Activated CD4-positive, alpha-beta T cell treated with anti-CD3 and anti-CD28 coated beads, Interleukin-2, amount 10 ng/mL, durations not matched to agents 7 days and 5 days (primary cell): ENCODE measurements around the gene UCK2. TPM values are rescaled to one million over a fixed set of nuclear protein-coding genes. Genes with fewer than 3 reads are reported as not detected.

Experiments used
- CTCF ChIA-PET: fragments of 350-600 bp; sonication (Branson Sonifier 250); formaldehyde crosslinking; loops from one replicate; lab custom pipeline; 2021; ENCODE audit warnings: antibody characterized with exemption; lab: Charles Lee
- POLR2A ChIA-PET: fragments of 350-600 bp; sonication (Branson Sonifier 250); formaldehyde crosslinking; loops from one replicate; lab custom pipeline; 2021; ENCODE audit warnings: antibody characterized with exemption; lab: Charles Lee
- DNase-seq: peaks from one replicate; pipeline ENCODE4 v3.0.0-alpha.2; 2020
- H3K27ac Mint-ChIP-seq: one replicate; pipeline ENCODE4 v1.8.0; 2021; ENCODE audit warnings: mild to moderate bottlenecking, moderate library complexity, mixed read lengths
- H3K27me3 Mint-ChIP-seq: one replicate; pipeline ENCODE4 v1.8.0; 2021; ENCODE audit warnings: mixed read lengths
- H3K36me3 Mint-ChIP-seq: one replicate; pipeline ENCODE4 v1.8.0; 2021; ENCODE audit warnings: low read depth, mixed read lengths
- H3K4me1 Mint-ChIP-seq: one replicate; pipeline ENCODE4 v1.8.0; 2021; ENCODE audit warnings: mixed read lengths
- H3K4me3 Mint-ChIP-seq: one replicate; pipeline ENCODE4 v1.8.0; 2021; ENCODE audit warnings: mild to moderate bottlenecking, moderate library complexity, mixed read lengths
- H3K9me3 Mint-ChIP-seq: one replicate; pipeline ENCODE4 v1.8.0; 2021; ENCODE audit warnings: mixed read lengths
- total RNA-seq, 2 experiments: library from RNA; stranded (reverse); gene quantifications; one replicate each; pipeline ENCODE4 v1.2.3, GENCODE V29; 2021

The UCK2 gene
- total RNA-seq, 2 experiments from 2014 or later: 22.4 to 23.7 TPM

DNA sequence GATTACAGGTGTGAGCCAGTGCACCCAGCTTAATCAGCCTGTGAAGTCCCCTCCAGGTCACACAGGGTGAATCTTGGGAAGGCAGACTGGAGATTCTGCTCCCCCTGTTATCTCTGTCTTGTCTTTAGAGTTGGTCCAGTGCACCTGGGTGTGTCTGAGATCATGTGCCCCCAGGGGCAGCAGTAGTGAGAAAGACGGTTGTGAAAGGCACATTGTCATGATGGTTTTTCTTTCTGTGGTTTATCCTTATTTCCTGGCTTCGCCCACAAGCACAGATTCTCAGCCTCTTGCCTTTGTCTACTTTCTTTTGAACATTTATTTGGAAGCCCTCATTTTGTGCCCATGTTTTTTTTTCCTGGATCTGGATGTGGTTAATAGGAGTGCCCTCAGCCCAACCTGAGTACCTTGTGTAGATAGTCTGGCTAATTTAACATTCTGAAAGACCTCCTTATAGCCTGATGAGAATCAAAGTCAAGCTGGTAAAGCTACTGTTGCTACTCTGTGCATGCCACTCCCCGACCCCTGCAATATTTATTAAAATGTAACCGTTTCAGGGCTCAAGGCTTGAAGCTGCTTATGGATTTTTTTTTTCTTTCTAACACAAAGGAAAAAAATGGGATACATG, 23.7 kb downstream of the UCK2 start:
- Mint-ChIP-seq H3K27me3 (no peaks in the 10 kb centered on the region), H3K9me3 (peaks cover 2% of the 10 kb centered on the region), H3K4me1 (peaks cover 60% of the 10 kb centered on the region), H3K4me3 (peak overlapping the region; percentile 51), H3K36me3 (peaks cover 15% of the 10 kb centered on the region), H3K27ac (peak overlapping the region; percentile 47)
- CTCF ChIA-PET: interaction anchor here (0.7 kb wide), 2 partner anchors 52 to 1684 kb away, joined by 3 read pairs; no protein-coding TSS in a partner anchor
- POLR2A ChIA-PET: interaction anchor here (0.6 to 1.1 kb wide), 2 partner anchors 12 to 20 kb away, joined by 3 read pairs; no protein-coding TSS in a partner anchor
- peak; percentile 17 for DNase-seq

DNA sequence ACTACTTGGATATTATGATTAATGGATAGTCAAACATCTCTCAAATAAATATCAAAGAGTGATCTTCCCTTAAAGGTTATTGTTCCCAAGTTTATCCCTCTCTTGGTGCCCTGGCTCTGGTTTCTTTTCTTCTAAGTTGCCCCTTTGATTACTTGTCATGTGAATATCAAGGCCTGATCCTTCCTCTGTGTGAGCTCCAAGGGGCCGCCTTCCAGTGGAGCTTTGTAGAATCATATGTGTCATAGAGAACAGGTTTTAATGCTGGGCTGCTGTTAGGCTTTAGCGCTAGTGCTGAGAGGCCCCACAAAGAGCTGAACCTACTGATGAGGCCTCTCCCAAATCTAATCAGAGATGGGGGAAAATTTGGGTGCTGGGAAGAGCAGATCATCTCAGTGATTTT, 25.5 kb downstream of the UCK2 start:
- Mint-ChIP-seq H3K4me3 (no peak overlapping the region), H3K27me3 (no peaks in the 10 kb centered on the region), H3K4me1 (peaks cover 61% of the 10 kb centered on the region), H3K36me3 (peaks cover 13% of the 10 kb centered on the region), H3K27ac (no peak overlapping the region), H3K9me3 (peaks cover 2% of the 10 kb centered on the region)
- ChIA-PET POLR2A (no interaction called here), CTCF (no interaction called here)
- DNase-seq: no peak

DNA sequence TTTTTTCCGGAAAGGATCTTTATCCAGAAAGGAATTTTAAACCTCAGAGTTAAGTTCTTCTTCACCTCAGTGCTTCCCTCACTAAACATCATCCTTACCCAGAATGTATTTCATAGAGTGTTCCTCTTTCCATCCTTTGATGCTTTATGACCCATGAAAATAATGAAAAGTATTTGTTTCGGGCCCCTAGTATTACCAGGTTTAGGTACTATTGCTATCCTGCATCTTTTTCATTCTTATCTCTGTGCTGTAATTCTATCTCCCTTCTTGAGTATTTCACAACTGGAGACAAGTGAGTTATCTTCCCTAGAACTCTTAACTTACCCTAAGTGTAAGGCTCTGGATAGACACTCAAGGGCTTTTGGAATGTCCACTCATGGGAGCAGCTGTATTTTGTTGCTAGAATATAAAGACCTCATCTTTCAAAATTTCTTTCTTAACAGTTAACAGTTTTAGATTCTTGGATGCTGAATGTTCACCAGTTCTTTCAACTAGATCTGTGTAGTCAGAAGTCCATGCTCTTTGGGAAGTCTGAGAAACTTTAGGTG, 26.2 kb downstream of the UCK2 start:
- CTCF ChIA-PET: no interaction called here
- peaks cover 11% of the 10 kb centered on the region for H3K36me3 Mint-ChIP-seq
- no peak overlapping the region for H3K4me3 Mint-ChIP-seq
- H3K27ac Mint-ChIP-seq: no peak overlapping the region
- no peak for DNase-seq
- peaks cover 61% of the 10 kb centered on the region for H3K4me1 Mint-ChIP-seq
- POLR2A ChIA-PET: no interaction called here
- peaks cover 2% of the 10 kb centered on the region for H3K9me3 Mint-ChIP-seq
- H3K27me3 Mint-ChIP-seq: no peaks in the 10 kb centered on the region

DNA sequence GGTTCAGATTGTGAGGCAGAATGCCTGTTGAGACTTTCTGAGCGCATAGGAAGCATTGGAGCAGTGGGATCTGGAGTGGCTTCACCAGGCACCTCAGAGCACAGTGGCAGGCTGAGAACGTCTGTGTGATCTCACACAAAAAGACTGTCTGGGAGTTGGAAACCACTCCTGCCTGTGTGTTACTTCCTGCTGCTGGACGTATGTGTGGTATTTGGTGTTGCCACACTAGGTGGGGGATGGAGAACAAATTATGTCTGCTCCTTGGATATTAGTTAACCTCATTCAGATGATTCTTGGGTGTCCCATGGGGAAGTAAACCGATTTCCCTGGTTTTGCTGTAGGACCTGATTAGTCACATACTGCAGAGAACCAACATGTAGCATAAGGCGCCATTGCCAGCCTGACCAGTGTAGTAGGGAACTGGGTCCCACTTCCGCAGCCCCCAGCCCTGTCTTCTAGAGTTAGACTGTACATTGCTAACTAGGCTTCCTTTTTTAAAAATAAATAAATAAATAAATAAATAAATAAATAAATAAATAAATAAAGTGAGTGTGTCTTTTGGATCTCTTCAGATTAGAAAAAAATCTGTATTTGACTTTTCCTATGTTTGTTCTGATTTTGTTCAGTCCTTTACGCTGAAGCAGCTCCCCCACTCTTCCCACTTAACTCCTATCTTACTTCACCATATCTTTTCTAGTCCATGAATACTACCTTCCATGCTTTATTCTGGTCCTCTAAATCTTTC, 26.9 kb downstream of the UCK2 start:
- H3K27ac Mint-ChIP-seq: no peak overlapping the region
- H3K27me3 Mint-ChIP-seq: no peaks in the 10 kb centered on the region
- H3K4me1 Mint-ChIP-seq: peaks cover 56% of the 10 kb centered on the region
- DNase-seq: no peak
- POLR2A ChIA-PET: no interaction called here
- peaks cover 8% of the 10 kb centered on the region for H3K36me3 Mint-ChIP-seq
- H3K4me3 Mint-ChIP-seq: no peak overlapping the region
- CTCF ChIA-PET: interaction anchor here (0.8 kb wide), 1 partner anchor 11 kb away, joined by 4 read pairs; no protein-coding TSS in a partner anchor
- no peaks in the 10 kb centered on the region for H3K9me3 Mint-ChIP-seq

DNA sequence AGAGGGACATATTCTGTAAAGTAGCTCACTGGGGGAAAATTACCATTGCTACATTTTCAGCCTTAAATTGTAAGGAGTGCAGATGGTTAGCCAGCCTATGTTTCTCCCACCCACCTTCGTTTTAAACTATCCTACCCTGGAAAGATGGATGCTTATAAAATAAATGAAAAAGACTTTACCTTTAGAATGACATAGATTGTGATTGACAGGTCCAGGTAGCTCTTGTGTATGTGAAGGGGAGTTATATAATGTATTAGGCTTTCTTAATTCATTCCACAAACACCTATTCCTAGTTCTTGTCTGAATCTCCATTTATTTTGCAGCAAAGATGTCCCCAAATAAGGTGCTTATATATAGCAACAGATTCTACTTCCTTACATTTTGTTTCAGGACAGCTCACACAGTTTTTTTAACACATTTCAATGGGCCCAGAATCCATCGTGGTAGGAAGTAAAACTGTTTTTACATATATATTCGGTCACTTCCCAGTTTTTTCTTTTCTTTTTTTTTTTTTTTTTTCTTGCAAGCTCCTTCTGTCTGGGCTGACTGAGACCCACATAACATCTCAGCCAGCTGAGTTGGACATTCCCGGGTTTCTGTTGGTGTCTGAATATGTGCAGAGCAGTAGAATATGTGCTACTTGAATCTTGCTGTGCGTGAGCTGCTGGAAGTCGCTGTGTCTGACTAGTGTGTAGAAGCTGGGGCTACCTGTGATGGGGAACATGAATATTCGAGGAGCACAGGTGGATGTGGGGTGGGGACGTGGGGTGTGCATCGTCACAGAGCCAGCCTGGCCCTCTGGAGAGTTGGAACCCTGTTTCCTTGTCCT, 27.8 kb downstream of the UCK2 start:
- H3K4me1 Mint-ChIP-seq: peaks cover 59% of the 10 kb centered on the region
- H3K36me3 Mint-ChIP-seq: peaks cover 8% of the 10 kb centered on the region
- no peak for DNase-seq
- ChIA-PET POLR2A (no interaction called here), CTCF (interaction anchor here (0.6 to 1.7 kb wide), 4 partner anchors 10 to 1377 kb away, joined by 3 to 10 read pairs (median 4); no protein-coding TSS in a partner anchor)
- H3K4me3 Mint-ChIP-seq: no peak overlapping the region
- no peaks in the 10 kb centered on the region for H3K27me3 Mint-ChIP-seq
- no peaks in the 10 kb centered on the region for H3K9me3 Mint-ChIP-seq
- H3K27ac Mint-ChIP-seq: no peak overlapping the region

DNA sequence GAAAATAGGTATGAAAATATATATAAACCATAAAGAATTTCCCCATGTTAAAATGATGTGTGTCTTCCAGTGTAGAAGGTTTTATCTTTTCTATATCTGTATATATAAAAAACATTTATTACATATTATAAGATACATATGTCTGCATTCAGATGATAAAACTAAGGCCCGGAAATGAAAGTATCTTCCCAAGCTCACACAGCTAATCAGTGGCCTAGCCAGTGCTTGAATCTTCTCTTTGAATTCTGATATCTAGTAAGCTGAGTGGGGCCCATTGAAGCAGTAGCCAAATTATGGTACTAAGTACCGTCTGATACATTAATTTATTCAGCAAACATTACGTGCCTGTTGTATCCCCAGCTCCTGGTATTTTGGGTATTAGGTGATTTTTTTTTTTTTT, 28.6 kb downstream of the UCK2 start:
- no peak for DNase-seq
- ChIA-PET CTCF (interaction anchor here (0.6 to 1.7 kb wide), 5 partner anchors 11 to 1376 kb away, joined by 3 to 10 read pairs (median 4); no protein-coding TSS in a partner anchor), POLR2A (no interaction called here)
- H3K4me3 Mint-ChIP-seq: no peak overlapping the region
- no peaks in the 10 kb centered on the region for H3K27me3 Mint-ChIP-seq
- H3K36me3 Mint-ChIP-seq: peaks cover 7% of the 10 kb centered on the region
- no peaks in the 10 kb centered on the region for H3K9me3 Mint-ChIP-seq
- H3K27ac Mint-ChIP-seq: no peak overlapping the region
- peaks cover 58% of the 10 kb centered on the region for H3K4me1 Mint-ChIP-seq

DNA sequence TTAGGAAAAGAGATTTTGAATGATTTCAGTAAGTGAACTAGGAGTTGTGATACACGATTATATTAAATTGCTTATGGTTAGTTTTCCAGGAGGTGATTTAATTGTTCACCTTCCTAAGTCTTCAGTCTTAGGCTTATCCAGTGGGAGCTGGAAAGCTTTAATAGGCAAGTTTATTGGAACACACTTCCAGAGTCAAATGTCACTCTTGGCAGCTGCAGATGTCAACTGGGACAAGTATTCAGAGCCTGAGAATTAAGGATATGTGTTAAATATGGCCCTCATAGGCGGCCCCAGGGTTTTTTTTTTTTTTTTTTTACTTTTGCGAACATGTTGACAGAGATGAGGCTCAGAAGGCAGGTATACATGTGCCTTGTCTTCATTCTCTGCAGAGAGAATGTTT, 29.2 kb downstream of the UCK2 start:
- POLR2A ChIA-PET: no interaction called here
- Mint-ChIP-seq H3K4me3 (no peak overlapping the region), H3K27ac (no peak overlapping the region), H3K9me3 (no peaks in the 10 kb centered on the region), H3K4me1 (peaks cover 52% of the 10 kb centered on the region), H3K27me3 (no peaks in the 10 kb centered on the region), H3K36me3 (peaks cover 5% of the 10 kb centered on the region)
- DNase-seq: no peak
- CTCF ChIA-PET: interaction anchor here (0.6 to 1.7 kb wide), 3 partner anchors 12 to 21 kb away, joined by 4 to 10 read pairs (median 5); no protein-coding TSS in a partner anchor

DNA sequence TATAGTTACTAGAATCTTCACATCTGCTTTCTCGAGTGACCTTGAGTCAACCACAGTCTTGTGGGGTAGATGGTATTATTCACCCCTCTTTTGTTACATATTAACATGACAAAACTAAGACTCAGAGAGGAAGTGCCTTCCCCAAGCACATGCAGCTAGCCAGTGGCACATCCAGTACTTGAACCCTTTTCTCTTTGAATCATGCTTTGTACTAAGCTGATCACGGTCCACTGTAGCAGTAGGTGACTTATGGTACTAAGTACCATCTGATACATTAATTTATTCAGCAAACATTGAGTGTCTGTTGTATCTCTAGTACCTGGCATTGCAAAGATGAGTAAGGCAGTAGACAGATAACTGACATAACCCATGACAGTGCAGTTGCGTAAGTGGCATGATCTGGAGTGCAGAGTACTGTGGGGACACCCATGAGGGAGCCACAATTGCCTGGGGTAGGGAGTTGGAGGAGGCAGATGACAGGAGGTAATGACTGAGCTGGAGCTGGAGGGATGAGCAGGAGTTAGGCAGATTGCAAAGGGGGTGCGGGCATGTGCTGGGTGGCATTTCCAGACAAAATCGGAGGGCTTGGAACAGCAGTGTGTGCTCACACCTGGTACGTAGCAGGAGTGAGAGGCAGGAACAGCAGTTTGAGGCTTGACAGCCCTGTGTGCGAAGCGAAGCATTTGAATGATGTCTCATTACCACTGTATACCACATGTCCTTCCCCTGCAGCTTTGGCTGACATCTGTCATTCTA, 29.8 kb downstream of the UCK2 start:
- H3K4me3 Mint-ChIP-seq: no peak overlapping the region
- CTCF ChIA-PET: no interaction called here

DNA sequence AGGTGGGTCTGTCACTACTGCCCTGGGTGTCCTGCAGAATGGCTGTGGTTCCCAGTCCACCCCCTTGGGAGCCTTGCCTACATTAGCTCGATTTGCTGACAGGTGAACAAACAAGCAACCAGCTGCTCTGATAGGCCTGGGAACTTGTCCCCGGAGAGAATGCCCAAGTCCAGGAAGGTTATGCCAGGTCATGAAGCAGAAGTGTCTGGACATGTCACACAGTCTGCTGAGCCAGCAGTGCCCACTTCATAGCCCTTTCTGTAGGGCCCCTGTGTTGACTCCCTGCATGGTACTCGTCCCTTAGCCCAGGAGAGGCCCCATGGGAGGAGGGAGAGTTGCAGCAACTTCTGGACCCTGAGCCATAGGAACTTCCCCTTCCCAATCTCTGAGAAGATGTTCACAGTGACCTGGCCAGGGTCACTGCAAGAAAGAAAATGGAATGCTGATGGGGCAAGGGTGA, 31.0 kb downstream of the UCK2 start:
- DNase-seq: no peak
- no peaks in the 10 kb centered on the region for H3K9me3 Mint-ChIP-seq
- H3K36me3 Mint-ChIP-seq: no peaks in the 10 kb centered on the region
- ChIA-PET CTCF (interaction anchor here (1.5 to 2.0 kb wide), 2 partner anchors 10 to 13 kb away, joined by 3 to 6 read pairs; no protein-coding TSS in a partner anchor), POLR2A (no interaction called here)
- H3K4me3 Mint-ChIP-seq: no peak overlapping the region
- H3K4me1 Mint-ChIP-seq: peaks cover 42% of the 10 kb centered on the region
- no peak overlapping the region for H3K27ac Mint-ChIP-seq
- no peaks in the 10 kb centered on the region for H3K27me3 Mint-ChIP-seq

More for the DNA sequence above, 29.8 kb downstream of the UCK2 start:
- H3K27ac Mint-ChIP-seq: no peak overlapping the region
- H3K27me3 Mint-ChIP-seq: no peaks in the 10 kb centered on the region
- H3K9me3 Mint-ChIP-seq: no peaks in the 10 kb centered on the region
- H3K36me3 Mint-ChIP-seq: peaks cover 2% of the 10 kb centered on the region
- no peak for DNase-seq
- peaks cover 49% of the 10 kb centered on the region for H3K4me1 Mint-ChIP-seq
- POLR2A ChIA-PET: no interaction called here

DNA sequence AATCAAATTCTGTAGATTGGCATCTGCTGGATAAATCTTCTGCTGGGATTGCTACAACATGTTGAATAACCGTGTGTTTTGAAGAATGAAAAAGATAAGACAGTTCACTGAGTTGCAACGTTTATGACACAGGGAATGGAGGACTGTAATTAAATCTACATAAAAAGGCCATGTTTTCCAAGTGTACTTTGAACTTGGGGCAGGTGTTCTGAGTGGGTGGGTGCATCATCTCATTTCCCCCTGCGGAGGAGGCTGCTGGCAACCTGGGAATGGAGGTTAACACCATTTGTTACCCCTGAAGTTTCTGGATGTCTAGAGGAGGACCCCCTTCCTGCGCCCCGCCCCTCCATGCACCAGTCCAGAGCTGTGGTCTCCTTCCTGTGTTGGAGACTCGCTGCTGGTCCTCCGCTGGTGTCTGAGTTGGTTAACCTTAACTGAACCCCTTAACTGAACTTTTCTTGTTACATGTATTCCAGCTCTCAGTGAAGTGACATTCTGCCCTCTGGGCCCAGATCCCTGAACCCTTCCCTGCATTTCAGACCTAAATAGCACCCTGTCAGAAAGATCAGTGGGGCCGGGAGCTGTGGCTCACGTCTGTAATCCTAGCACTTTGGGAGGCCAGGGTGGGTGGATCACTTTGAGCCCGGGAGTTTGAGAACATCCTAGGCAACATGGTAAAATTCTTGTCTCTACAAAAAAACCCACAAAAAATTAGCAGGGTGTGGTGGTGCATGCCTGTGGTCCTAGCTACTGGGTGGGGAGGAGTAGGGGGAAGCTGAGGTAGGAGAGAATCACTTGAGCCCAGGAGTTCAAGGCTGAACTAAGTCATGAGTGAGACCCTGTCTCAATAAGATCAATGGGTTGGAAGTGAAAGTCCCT, 31.8 kb downstream of the UCK2 start:
- ChIA-PET CTCF (interaction anchor here (1.3 to 2.0 kb wide), 4 partner anchors 9 to 115 kb away, joined by 3 to 6 read pairs (median 3); no protein-coding TSS in a partner anchor), POLR2A (no interaction called here)
- H3K27me3 Mint-ChIP-seq: no peaks in the 10 kb centered on the region
- no peak overlapping the region for H3K4me3 Mint-ChIP-seq
- no peaks in the 10 kb centered on the region for H3K36me3 Mint-ChIP-seq
- no peak overlapping the region for H3K27ac Mint-ChIP-seq
- H3K4me1 Mint-ChIP-seq: peaks cover 34% of the 10 kb centered on the region
- no peaks in the 10 kb centered on the region for H3K9me3 Mint-ChIP-seq
- DNase-seq: no peak

DNA sequence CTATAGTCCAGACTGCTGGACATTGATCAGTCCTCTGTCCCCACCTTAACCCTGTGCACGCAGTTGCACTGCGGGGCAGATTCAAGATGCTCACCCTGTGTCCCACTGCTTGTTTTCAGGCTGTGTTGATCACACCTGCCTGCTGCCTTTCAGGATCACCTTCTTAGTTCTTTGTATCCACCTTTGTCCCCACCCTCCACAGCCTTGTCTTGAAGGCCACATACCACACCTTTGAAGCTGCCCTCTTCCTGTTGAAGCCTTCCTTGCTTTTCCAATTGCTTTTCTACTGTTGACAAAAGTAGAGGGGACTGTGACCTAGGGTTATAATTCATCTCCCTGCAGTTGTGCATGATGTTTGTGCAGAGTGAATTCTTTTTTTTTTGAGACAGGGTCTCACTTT, 32.7 kb downstream of the UCK2 start:
- peaks cover 2% of the 10 kb centered on the region for H3K36me3 Mint-ChIP-seq
- ChIA-PET POLR2A (no interaction called here), CTCF (interaction anchor here (1.3 to 2.0 kb wide), 4 partner anchors 8 to 116 kb away, joined by 3 to 6 read pairs (median 3); no protein-coding TSS in a partner anchor)
- H3K4me1 Mint-ChIP-seq: peaks cover 30% of the 10 kb centered on the region
- H3K4me3 Mint-ChIP-seq: no peak overlapping the region
- H3K27ac Mint-ChIP-seq: no peak overlapping the region
- DNase-seq: no peak
- no peaks in the 10 kb centered on the region for H3K9me3 Mint-ChIP-seq
- H3K27me3 Mint-ChIP-seq: no peaks in the 10 kb centered on the region
